Cerebellar cortex (tissue), 1 donor: ENCODE measurements around the gene CEP131.

Experiments
- DNase-seq: peaks from one replicate; pipeline ENCODE4 v3.0.0-alpha.2; 2015; ENCODE audit warnings: low spot score

The CEP131 gene

DNA sequence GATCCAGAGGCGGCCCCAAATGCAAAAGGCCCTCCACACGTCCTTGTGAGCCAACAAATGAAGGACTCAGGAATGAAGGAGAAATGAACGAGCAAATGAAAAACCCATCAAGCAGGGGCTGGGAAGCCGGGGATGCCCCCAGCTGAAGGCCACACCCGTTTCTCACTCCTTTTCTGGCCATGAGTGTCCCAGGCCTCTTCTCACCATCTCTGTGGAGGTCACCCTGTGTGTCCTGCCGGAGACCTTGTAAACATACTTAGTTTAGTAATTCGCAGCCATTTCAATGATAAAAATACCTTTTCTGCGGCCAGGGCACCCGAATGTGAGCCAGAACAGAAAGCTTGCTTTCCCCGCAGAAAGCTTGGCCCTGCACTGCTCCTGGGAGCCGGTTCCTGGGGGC lies 35.6 kb downstream of the CEP131 start:
- no peak for DNase-seq

DNA sequence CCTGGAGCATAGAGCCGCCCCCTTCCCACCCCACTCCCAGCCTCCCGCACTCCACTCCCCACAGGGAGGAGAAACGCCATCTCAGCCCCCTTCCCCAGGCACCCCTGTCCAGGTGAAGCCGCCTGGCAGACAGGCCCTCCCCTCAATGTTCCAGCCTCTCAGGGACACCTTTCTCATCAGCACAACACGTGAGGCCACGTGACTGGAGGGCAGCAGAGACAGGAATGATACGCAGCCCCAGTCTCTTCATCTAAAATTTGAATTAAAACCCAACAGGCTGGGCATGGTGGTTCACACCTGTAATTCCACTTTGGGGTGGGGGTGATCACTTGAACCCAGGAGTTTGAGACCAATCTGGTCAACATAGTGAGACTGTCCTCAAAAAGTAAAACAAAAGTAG lies 36.6 kb downstream of the CEP131 start:
- no peak for DNase-seq

DNA sequence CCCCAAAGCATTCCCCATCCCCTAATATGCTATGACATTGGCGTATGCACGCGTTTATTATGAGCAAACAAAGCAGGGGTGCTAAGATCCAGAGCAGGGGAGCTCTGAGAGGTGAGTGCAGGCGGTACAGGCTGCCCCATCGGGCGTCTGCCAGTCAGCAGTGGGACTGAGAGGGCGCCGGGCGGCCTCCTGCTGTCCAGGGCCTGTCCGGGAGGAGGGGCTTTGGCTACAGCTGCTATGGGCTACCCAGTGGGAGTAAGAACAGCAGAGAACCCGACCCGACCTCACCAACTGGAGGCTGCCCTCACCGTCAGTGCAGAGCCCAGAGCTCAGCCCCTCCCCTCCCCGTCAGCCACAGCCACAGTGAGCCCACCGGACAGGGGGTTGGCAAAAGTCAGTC lies 38.2 kb downstream of the CEP131 start:
- no peak for DNase-seq

DNA sequence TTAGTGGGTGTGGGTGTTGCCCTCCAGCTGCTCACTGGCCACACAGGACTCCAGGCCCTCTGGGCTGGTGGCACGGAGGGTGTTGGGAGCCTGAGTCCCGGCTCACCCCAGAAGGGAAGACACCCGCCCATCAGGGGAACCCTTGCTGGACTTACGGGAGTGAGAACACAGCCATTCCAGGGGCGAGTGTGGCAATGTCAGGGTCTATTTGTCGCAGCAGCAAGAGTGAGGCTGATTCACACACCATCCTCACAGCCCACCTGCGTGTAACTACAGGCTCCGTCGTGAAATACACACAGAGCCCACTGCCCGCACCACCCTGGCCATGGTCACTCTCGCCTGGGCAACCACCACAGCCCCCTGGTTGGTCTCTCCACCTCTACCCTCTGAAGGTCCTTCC lies 39.0 kb downstream of the CEP131 start:
- no peak for DNase-seq

DNA sequence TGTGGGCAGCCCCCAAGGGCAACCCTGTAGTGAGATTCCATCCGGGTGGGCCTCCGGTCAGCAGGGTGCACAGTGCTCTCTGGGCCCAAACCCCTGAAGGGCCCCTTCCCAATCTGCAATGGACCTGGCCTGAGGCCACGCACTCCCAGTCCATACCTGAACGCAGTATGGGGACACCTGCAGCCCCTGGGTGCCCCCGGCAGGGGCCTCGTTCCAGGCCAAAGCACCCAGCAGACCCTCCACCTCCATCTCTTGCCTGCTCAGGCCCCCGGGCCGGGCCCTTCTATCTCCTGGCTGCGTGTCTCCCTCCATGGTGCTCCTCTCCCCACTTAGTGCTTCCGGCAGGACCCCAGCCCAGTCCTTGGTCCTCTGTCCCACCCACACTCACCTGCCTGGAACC lies 39.4 kb downstream of the CEP131 start:
- no peak for DNase-seq

DNA sequence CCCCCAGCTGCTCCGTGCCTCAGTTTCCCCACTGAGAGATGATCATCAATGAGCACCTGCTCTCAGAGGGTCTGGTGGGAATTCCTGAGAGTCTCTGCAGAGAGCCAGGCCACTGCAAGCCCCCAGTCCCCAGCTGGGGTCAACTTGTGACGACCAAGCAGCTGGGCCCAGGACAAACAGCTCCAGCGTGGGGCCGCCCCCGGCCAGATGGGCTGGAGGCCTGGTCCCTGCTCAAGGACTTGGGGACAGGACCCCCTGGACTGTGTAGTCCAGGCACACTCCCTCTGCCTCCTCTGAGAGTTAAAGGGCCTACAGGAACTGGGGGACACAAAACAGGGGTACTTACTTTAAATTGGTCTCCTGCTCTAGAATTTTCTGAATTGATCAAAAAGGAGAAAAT lies 40.2 kb downstream of the CEP131 start:
- no peak for DNase-seq

DNA sequence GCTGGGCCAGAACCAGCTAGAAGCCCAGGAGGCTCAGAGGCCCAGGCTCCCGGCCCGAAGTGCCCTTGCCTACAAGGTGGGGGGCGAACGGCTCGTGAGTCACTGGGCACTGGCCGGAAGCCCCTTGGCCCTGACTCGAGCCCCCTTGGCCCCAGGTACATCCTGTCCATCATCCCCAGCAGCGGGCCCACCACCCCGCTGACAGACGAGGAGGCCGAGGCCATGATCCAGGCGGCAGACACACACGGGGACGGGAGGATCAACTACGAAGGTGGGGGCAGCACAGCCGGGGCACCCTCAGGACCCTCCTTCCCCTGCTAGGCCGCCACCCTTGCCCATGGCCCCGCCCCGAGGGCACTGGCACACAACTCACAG lies 41.0 kb downstream of the CEP131 start:
- no peak for DNase-seq

DNA sequence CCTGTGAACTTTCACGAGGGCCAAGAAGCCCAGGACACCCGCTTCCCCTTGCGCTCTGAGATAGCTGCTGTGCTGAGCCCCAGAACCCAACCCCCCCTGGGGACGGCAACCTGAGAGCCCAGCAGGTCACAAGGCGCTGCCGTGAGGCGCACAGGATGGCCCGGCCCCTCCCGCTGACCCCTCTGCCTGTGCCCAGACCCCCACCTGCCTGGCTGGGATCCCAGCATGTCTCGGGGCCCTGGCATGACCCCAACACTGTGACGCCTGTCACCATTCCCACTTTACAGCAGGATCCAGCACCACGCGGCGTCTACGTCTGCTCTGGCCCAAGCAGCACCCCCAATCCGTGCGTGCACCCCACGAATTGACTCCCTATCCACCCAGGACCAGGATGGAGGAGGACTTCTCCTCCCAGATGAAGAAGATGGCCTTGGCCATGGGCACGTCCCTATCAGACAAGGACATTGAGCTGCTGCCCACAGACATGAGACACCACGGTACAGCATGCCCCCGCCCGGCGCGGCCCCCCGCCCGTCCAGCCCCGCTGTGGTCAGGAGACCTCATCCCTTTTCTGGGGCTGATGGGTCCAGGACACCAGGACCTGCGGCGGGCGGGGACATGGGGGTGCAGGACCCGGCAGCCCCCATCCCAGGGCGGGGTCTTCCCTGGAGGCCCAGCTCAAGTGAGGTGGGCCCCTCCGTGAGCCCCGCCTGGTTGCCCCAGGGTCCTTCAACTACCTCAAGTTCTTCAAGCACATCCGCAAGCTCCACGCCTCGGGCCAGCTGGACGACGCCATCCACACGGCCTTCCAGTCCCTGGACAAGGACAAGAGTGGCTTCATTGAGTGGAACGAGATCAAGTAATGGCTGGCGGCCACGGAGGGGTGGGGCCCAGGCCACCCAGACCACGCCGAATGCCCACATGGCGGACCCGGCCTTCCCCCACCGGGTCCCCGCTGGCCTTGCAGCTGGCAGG lies 41.6 kb downstream of the CEP131 start:
- no peak for DNase-seq

DNA sequence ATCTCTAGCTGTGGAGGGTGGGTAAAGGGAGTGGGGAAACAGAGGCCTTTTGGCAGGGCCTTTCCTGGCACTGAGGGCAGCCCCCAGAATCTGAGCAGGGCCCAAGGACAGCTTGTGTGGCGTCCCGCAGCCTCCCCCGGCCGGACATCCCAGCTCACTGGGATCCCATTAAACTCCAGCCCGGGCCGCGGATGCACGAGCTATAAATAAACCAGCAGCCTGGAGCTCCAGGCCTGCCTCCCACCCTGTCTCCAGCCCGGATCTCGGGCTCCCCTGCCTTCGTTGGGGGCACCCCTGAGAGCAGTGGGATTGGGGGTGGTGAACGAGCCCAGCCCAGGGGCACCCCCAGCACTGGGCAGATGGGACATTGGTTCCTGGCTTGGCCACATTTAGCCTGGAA lies 42.9 kb downstream of the CEP131 start:
- DNase-seq, result no peak

DNA sequence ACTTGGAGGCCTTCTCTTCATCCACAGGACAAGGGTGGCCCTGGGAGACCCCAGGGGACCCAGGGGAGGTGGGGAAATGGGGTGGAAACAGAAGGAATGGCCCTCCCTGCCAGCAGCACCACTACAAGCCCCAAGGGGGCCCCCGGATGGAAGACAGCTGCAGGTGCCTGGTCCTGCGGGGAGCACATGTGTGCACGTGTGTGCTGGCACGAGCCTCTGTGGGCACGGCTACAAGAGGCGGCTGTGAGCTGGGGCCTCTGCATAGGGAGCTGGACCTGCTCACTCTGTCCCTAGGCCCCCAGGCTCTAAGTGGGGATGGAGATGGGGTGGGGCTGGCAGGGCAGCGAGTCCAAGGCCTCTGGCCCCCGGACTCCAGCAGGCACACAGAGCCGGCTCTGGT lies 43.5 kb downstream of the CEP131 start:
- no peak for DNase-seq

DNA sequence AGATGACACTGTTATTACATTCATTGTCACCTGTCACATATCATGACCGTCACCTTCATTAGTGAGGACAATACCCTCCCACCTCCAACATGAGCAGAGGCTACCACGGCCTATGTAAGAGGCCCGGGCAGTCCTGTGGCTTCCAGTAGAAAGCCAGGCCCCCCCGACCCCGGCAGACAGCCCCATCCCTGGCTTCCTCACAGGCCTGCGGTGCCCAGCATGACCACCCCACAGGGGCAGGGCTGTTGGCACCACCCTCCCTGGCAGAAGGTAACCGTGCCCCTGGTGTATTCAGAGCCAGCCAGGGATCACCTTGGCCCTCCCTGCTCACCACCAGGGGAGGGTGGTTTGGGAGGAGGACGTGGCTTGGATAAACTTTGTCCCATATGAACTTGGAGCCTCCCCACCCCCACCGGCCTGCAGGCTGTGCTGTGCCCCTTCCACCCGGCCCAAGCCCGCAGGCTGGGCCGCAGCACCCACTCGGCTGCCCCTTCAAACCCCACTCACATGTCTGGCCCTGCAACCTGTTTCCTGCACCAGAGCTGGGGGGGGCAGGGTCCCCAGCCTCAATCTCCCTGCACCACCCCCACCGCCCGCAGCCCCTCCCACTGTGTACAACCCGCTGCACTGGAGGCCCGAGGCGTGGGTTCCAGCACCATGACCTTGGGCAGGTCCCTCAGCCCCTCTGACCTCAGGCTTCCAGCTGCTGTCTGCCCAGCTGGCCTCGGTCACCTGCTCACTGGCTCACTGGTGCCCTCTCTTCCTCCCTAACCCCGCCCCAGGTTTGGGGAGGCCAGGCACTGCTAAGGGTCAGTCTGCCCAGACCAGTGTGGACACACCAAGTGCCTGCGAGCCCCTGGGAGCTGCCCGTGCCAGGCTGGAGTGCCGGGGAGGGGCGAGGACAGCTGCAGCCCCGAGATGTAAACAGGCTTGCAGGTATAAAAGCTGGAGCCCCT lies 44.4 kb downstream of the CEP131 start:
- no peak for DNase-seq

DNA sequence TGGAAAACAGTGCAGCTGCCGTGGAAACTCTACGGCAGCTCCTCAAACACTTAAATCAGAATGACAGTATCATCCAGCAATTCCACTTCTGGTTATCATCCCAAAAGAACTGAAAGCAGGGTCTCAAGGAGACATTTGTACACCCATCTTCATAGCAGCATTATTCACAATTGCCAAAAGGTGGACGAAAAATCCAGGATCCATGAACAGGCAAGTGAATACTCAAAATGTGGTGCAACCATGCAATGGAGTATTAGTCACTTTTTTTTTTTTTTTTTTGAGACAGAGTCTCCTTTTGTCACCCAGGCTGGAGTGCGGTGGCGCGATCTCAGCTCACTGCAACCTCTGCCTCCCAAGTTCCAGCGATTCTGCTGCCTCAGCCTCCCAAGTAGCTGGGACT lies 46.1 kb downstream of the CEP131 start:
- no peak for DNase-seq

DNA sequence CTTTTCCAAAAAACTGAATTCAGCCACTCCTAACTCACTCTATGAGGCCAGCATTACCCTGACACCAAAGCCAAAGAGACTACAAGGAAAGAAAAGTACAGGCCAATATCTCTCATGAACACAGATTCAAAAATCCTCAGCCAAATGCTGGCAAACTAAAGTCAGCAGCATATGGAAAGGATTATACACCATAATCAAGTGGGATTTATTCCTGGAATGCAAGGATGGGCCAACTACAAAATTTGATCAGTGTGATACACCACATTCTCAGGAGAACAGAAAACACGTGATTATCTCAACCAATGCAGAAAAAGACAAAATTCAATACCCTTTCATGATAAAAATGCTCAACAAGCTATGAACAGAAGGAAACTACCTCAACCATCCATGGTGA lies 49.0 kb downstream of the CEP131 start:
- DNase-seq, result no peak

DNA sequence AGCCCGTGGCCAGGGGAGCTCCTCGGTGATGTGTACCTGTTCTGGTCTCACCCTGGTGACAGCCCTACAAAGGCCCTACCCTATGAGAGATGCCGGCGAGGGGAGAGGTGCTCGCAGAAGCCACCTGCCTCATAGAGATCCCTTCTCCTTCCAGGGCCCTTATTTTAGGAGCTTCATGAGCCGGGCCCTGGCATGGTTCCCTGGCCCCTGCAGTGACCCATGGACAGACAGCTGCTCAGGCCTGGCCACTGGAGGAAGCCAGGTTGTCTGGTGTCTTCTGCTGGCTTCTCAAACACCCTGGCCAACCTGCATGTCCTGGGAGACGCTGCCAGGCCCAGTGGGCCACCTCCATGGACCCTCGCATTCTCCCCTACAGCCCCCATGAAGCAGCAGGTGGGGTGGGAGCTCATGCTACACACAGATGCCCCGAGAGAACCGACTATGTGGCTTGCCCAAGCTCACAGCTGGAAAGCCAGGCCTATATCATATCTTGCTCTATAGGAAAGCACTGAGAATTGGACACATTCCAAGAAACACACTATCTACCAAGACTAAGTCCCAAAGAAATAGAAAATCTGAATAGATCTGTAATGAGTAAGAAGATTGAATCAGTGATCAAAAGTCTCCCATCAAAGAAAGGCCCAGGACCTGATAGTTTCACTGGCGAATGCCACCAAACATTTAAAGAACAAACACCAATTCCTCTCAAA lies 49.6 kb downstream of the CEP131 start:
- no peak for DNase-seq

DNA sequence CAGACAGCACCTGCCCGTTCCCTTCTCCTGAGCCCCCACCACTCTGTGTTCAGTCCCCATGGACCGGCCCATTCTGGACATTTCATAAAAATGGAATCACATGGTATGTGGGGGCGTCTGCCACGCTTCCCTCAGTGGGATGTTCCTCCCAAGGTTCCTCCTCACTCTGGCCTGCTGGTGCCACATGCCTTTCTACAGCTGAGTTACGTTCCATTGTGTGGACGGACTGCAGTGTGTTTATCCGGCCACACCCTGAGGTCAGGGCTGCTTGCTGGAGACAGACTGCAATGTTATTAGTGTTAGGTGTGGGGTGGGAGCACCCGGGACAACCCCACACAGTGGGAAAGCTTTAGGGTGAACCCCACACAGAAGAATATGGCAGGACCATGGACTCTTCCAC lies 50.8 kb downstream of the CEP131 start:
- no peak for DNase-seq

DNA sequence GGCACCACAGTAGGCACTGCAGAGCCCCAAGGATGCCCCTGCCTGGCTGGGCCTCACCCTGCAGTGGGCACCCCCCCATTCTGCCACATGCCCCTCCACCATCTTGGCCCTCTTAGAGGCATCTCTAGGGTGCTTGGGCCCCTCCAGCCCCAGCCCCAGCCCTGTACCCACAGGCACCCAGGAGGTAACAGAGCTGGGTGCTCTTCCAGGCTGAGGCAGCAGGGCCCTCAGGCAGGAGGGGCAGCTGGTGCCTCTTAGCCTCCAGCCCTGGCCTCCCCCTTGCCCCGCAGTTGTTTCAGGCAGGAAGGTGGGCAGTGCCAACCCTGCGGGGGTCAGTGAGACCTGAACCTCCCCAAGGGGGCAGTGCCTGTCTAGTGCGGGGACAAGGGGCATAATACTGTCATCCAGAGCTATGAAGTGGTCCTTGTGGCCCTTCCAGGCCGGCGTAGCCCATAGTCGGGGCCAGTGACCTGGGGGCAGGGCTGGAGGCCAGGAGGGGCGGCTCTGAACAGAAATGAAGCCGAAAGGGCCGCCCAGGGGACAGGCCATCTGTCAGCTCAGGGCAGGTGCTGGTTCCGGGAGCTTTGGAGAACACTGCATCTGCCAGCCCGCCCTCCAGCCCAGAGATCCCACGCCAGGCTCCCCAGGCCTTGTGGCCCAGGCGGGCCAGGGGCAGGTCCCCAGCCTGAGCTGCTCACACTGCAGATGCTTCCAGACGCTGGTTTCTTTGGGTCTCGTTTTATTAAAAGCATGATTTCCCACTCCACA lies 51.9 kb downstream of the CEP131 start:
- peak; percentile 59 for DNase-seq

DNA sequence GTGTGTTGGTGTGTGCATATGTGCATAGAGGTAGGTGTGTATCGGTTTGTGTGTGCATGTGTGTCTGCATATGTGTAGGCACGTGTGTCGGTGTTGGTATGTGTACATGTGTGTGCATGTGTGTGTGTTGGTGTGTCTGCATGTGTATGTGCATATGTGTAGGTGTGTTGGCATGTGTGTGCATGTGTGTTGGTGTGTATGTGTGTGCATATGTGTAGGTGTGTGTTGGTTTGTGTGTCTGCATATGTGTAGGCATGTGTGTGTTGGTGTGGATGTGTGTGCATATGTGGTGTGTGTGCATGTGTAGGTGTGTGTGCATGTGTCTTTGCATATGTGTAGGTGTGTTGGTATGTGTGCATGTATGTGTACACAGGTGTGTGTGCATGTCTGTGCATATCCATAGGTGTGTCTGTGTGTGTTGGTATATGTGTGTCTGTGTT lies 52.9 kb downstream of the CEP131 start:
- DNase-seq, result no peak

DNA sequence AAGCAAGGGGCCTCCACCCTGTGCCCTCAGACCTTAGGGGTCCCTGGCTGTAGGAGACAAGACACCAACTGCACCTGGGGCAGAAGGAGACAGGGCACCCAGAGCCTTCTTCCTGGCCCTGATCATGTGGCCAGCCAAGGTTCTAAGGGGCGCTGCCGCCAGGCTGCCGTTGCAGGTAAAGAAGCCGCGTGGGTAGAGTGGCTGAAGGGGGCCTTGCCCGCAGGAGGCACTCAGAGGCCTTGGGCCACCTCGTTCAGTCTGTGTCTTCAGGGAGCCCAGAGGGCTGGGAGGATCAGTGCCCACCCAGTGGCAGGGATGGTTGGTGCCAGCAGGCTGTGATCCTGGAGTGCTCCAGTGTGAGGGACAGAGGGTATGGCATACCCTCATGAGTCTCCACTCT lies 55.1 kb downstream of the CEP131 start:
- DNase-seq, result no peak

DNA sequence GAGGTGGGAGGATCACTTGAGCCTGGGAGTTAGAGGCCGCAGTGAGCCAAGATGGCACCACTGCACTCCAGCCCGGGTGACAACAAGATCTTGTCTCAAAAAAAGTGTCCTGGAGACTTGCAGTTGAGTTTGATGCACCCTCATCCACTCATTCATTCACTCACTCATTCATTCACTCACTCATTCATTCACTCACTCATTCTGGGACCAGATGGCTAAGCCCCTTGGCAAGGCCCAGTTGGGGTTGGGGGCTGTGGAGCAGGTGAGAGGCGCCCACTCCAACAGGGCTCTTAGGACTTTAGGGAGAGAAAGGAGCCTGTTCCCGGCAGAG lies 55.6 kb downstream of the CEP131 start:
- DNase-seq, result no peak

DNA sequence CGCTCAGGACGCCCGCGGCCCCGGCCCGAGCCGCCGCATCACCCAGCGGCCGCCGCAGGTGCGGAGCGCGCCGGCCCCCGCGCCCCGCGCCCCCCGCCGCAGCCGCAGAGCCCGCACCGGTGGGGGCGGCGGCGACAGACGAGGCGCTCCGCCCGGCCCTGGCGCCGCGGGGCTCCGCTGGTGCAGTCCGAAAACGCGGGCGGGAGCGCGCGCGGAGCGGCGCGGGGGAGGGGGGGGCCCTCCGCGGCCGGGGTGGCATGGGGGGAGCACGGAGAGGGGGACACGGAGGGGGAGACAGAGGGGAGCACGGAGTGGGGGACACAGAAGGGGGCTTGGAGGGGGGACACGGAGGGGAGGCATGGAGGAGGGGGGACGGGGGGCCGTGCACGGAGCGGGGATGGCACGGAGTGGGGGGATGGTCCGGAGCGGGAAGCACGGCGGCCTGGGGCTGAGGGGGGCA lies 56.7 kb downstream of the CEP131 start, which contains the start of gene AATK:
Gene AATK (minus strand): TSS at position 189 of the 460 bp plus-strand sequence. CDS start 229 bp downstream, outside the sequence.
- no peak for DNase-seq
